Chondrocyte (in vitro differentiated cells): ENCODE data around the gene MYO7A. TPM values are rescaled to one million over a fixed set of nuclear protein-coding genes. Genes with fewer than 3 reads are reported as not detected.

Experiments
- DNase-seq: peaks from one replicate; pipeline ENCODE4 v3.0.0; 2021; ENCODE audit warnings: mixed read lengths, low spot score
- H3K27ac Mint-ChIP-seq: one replicate; pipeline ENCODE4 v1.8.0; 2021; ENCODE audit warnings: mild to moderate bottlenecking, moderate library complexity, mixed read lengths; ENCODE audit not compliant: unreplicated experiment
- H3K27me3 Mint-ChIP-seq: 2 replicates; pipeline ENCODE4 v1.8.0; 2021; ENCODE audit warnings: low read depth, mixed read lengths
- H3K36me3 Mint-ChIP-seq: 2 replicates; pipeline ENCODE4 v1.8.0; 2021; ENCODE audit warnings: low read depth, mixed read lengths
- H3K4me1 Mint-ChIP-seq: 2 replicates; pipeline ENCODE4 v1.8.0; 2021; ENCODE audit warnings: low read depth, mild to moderate bottlenecking, mixed read lengths
- H3K4me3 Mint-ChIP-seq: one replicate; pipeline ENCODE4 v1.8.0; 2021; ENCODE audit warnings: mild to moderate bottlenecking, moderate library complexity, mixed read lengths; ENCODE audit not compliant: unreplicated experiment
- H3K9me3 Mint-ChIP-seq: 2 replicates; pipeline ENCODE4 v1.8.0; 2021; ENCODE audit warnings: low read depth, mixed read lengths
- CTCF ChIP-seq: fragments of 200-600 bp; sonication (generic); IDR thresholded peaks from 2 replicates; pipeline ENCODE4 v1.5.0; 2021; ENCODE audit warnings: antibody characterized with exemption, mild to moderate bottlenecking, moderate library complexity
- total RNA-seq: library from RNA; stranded (reverse); gene quantifications from 3 replicates; pipeline ENCODE4 v1.2.1, GENCODE V29; 2021

The MYO7A gene
- total RNA-seq, 1 donor from 2014 or later: not detected

DNA sequence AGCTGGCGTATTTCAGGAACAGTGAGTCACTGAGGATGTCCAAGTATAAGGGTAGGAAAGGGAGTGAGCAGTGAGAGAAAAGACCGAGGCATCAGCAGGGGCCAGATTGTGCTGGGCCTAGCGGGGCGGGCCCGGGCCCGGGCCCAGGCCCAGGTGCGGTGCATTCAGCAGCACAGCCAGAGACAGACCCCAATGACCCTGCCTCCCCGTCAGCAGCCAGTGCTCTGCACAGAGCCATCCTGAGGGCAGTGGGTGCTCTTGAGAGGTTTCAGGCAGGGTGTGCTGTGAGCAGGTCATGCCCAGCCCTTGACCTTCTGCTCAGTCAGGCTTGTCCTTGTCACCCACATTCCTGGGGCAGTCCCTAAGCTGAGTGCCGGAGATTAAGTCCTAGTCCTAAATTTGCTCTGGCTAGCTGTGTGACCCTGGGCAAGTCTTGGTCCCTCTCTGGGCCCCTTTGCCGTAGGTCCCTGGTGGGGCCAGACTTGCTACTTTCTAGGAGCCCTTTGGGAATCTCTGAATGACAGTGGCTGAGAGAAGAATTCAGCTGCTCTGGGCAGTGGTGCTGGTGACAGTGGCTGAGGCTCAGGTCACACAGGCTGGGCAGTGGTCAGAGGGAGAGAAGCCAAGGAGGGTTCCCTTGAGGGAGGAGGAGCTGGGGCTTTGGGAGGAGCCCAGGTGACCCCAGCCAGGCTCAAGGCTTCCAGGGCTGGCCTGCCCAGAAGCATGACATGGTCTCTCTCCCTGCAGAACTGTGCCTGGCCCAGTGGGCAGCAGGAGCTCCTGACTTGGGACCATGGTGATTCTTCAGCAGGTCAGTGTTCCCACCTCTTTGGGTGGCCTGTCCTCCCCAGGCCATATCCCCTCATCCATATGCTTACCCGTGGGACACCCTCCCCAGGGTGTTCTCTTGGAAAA is 2.1 kb downstream of the MYO7A start:
- Mint-ChIP-seq H3K4me3 (no peak overlapping the region), H3K27me3 (peaks cover 4% of the 10 kb centered on the region), H3K27ac (no peak overlapping the region), H3K9me3 (peaks cover 7% of the 10 kb centered on the region), H3K4me1 (peaks cover 10% of the 10 kb centered on the region), H3K36me3 (peaks cover 4% of the 10 kb centered on the region)
- no peak for DNase-seq
- no peak for TF ChIP-seq CTCF

- H3K27ac Mint-ChIP-seq: no peak overlapping the region
- peaks cover 7% of the 10 kb centered on the region for H3K9me3 Mint-ChIP-seq
- peaks cover 11% of the 10 kb centered on the region for H3K4me1 Mint-ChIP-seq
- no peak overlapping the region for H3K4me3 Mint-ChIP-seq
- H3K27me3 Mint-ChIP-seq: peaks cover 4% of the 10 kb centered on the region
- no peak for DNase-seq
- H3K36me3 Mint-ChIP-seq: peaks cover 4% of the 10 kb centered on the region
- TF ChIP-seq CTCF: no peak
Observed at GRCh38 chr11:77130763-77131513, 2.9 kb downstream of the MYO7A start.

GRCh38 chr11:77131560-77131959 is 3.5 kb downstream of the MYO7A start:
- H3K27ac Mint-ChIP-seq: no peak overlapping the region
- no peak overlapping the region for H3K4me3 Mint-ChIP-seq
- H3K36me3 Mint-ChIP-seq: peaks cover 4% of the 10 kb centered on the region
- H3K9me3 Mint-ChIP-seq: peaks cover 7% of the 10 kb centered on the region
- no peak for TF ChIP-seq CTCF
- no peak for DNase-seq
- peaks cover 14% of the 10 kb centered on the region for H3K4me1 Mint-ChIP-seq
- H3K27me3 Mint-ChIP-seq: peaks cover 4% of the 10 kb centered on the region

- H3K36me3 Mint-ChIP-seq: peaks cover 4% of the 10 kb centered on the region
- no peaks in the 10 kb centered on the region for H3K27me3 Mint-ChIP-seq
- H3K4me3 Mint-ChIP-seq: no peak overlapping the region
- no peak overlapping the region for H3K27ac Mint-ChIP-seq
- no peak for DNase-seq
- peaks cover 7% of the 10 kb centered on the region for H3K9me3 Mint-ChIP-seq
- TF ChIP-seq CTCF: no peak
- peaks cover 4% of the 10 kb centered on the region for H3K4me1 Mint-ChIP-seq
Observed at GRCh38 chr11:77135069-77135468, 7.0 kb downstream of the MYO7A start.

DNA sequence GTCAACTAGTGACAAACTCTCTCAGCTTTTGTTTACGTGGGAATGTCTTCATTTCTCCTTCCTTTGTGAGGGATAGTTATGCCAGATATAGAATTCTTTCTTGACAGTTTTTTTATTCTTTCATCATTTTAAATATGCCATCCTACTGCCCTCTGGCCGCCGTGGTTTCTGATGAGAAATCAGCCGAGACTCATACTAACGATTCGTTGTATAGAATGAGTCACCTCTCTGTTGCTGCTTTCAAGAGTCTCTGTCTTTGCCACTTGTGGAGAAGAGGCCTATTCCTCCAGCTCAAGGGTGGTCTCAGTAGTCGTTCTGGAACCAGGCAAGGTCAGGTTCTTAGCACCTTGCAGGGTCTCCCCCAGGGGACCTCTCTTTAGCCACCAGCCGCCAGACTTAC is 8.0 kb downstream of the MYO7A start:
- H3K9me3 Mint-ChIP-seq: peaks cover 7% of the 10 kb centered on the region
- no peak for TF ChIP-seq CTCF
- H3K4me1 Mint-ChIP-seq: peaks cover 4% of the 10 kb centered on the region
- H3K36me3 Mint-ChIP-seq: peaks cover 4% of the 10 kb centered on the region
- no peak for DNase-seq
- no peaks in the 10 kb centered on the region for H3K27me3 Mint-ChIP-seq
- H3K4me3 Mint-ChIP-seq: no peak overlapping the region
- no peak overlapping the region for H3K27ac Mint-ChIP-seq
